ENCODE measurements around the gene DCST1.
A peak's percentile ranks its signal among the peaks of the same experiment; 100 is the strongest.
"Not testable (repeated sequence)": the region's sequence is repeated elsewhere in the genome, so short reads cannot be mapped to it uniquely, and the experiment has no call there.

Gene DCST1

GRCh38 chr1:155033524-155033923 is at the start of gene DCST1, which contains the start of gene DCST2:
TSS of gene DCST1 (plus strand) at chr1:155033824. CDS start at chr1:155034037, 213 bp downstream.
TSS of gene DCST2 (minus strand) at chr1:155033781. CDS start at chr1:155033701, 80 bp downstream.
- Mint-ChIP-seq H3K27ac (no peak within 1 kb of the TSS), H3K4me3 (no peak within 1 kb of the TSS), H3K4me1 (no peaks in the 10 kb centered on the region), H3K36me3 (no peaks in the 10 kb centered on the region), H3K27me3 (peaks cover 70% of the 10 kb centered on the region), H3K9me3 (no peaks in the 10 kb centered on the region)
- no peak for DNase-seq
- CTCF ChIA-PET = interaction anchor here (1.0 to 1.8 kb wide), 2 partner anchors 14 to 16 kb away, joined by 3 to 6 read pairs; no protein-coding TSS in a partner anchor

- not testable (repeated sequence) for H3K27ac Mint-ChIP-seq, H3K4me3 Mint-ChIP-seq, H3K9me3 Mint-ChIP-seq, H3K27me3 Mint-ChIP-seq, DNase-seq
- peaks cover 17% of the 10 kb centered on the region for H3K36me3 Mint-ChIP-seq
- H3K4me1 Mint-ChIP-seq = peaks cover 25% of the 10 kb centered on the region
- CTCF ChIA-PET = interaction anchor here (1.4 to 2.5 kb wide), 3 partner anchors 13 to 30 kb away, joined by 3 to 15 read pairs (median 14); no protein-coding TSS in a partner anchor
These were observed 46.9 kb upstream of the DCST1 start for GRCh38 chr1:154986736-154987135.

- Mint-ChIP-seq H3K27me3 (no peaks in the 10 kb centered on the region), H3K4me3 (no peak overlapping the region), H3K36me3 (peaks cover 16% of the 10 kb centered on the region), H3K27ac (peak overlapping the region; percentile 28), H3K4me1 (peaks cover 23% of the 10 kb centered on the region), H3K9me3 (no peaks in the 10 kb centered on the region)
- CTCF ChIA-PET = interaction anchor here (1.4 to 2.5 kb wide), 6 partner anchors 13 to 73 kb away, joined by 3 to 15 read pairs (median 6); partner anchors contain the start of gene ADAM15
- DNase-seq = no peak
These were observed 46.3 kb upstream of the DCST1 start for GRCh38 chr1:154987326-154987725.

GRCh38 chr1:154988058-154988954 is 45.3 kb upstream of the DCST1 start:
- Mint-ChIP-seq H3K27ac (peak overlapping the region; percentile 45), H3K27me3 (no peaks in the 10 kb centered on the region), H3K9me3 (no peaks in the 10 kb centered on the region), H3K4me3 (no peak overlapping the region), H3K36me3 (peaks cover 15% of the 10 kb centered on the region), H3K4me1 (peaks cover 23% of the 10 kb centered on the region)
- CTCF ChIA-PET = interaction anchor here (1.4 to 2.5 kb wide), 5 partner anchors 12 to 72 kb away, joined by 4 to 15 read pairs (median 7); partner anchors contain the start of gene ADAM15
- peak; percentile 44 for DNase-seq

GRCh38 chr1:154989195-154989860 is 44.3 kb upstream of the DCST1 start:
- H3K27ac Mint-ChIP-seq = no peak overlapping the region
- CTCF ChIA-PET = interaction anchor here (1.4 to 2.5 kb wide), 2 partner anchors 11 to 28 kb away, joined by 4 to 15 read pairs; no protein-coding TSS in a partner anchor
- H3K4me3 Mint-ChIP-seq = no peak overlapping the region
- H3K9me3 Mint-ChIP-seq = no peaks in the 10 kb centered on the region
- peaks cover 18% of the 10 kb centered on the region for H3K4me1 Mint-ChIP-seq
- no peak for DNase-seq
- H3K36me3 Mint-ChIP-seq = peaks cover 15% of the 10 kb centered on the region
- H3K27me3 Mint-ChIP-seq = no peaks in the 10 kb centered on the region

GRCh38 chr1:154990276-154990675 is 43.3 kb upstream of the DCST1 start:
- CTCF ChIA-PET = interaction anchor here (1.0 to 1.4 kb wide), 2 partner anchors 27 to 83 kb away, joined by 3 to 4 read pairs; no protein-coding TSS in a partner anchor
- no peaks in the 10 kb centered on the region for H3K27me3 Mint-ChIP-seq
- H3K9me3 Mint-ChIP-seq = no peaks in the 10 kb centered on the region
- H3K4me1 Mint-ChIP-seq = peaks cover 15% of the 10 kb centered on the region
- H3K4me3 Mint-ChIP-seq = no peak overlapping the region
- DNase-seq = no peak
- H3K36me3 Mint-ChIP-seq = peaks cover 15% of the 10 kb centered on the region
- H3K27ac Mint-ChIP-seq = no peak overlapping the region

GRCh38 chr1:154992721-154993571 is 40.7 kb upstream of the DCST1 start:
- no peaks in the 10 kb centered on the region for H3K27me3 Mint-ChIP-seq
- DNase-seq = no peak
- no peak overlapping the region for H3K27ac Mint-ChIP-seq
- H3K9me3 Mint-ChIP-seq = no peaks in the 10 kb centered on the region
- peaks cover 27% of the 10 kb centered on the region for H3K4me1 Mint-ChIP-seq
- no peak overlapping the region for H3K4me3 Mint-ChIP-seq
- H3K36me3 Mint-ChIP-seq = peaks cover 14% of the 10 kb centered on the region
- CTCF ChIA-PET = interaction anchor here (1.1 to 8.8 kb wide), 5 partner anchors 9 to 214 kb away, joined by 3 to 72 read pairs (median 6); partner anchors contain the start of gene FLAD1

- CTCF ChIA-PET = interaction anchor here (0.6 to 8.8 kb wide), 10 partner anchors 10 to 213 kb away, joined by 3 to 72 read pairs (median 4); partner anchors contain the start of genes FLAD1 and PBXIP1
- Mint-ChIP-seq H3K27me3 (no peaks in the 10 kb centered on the region), H3K36me3 (peaks cover 8% of the 10 kb centered on the region), H3K4me3 (no peak within 1 kb of the TSS), H3K27ac (no peak within 1 kb of the TSS), H3K4me1 (peaks cover 28% of the 10 kb centered on the region), H3K9me3 (no peaks in the 10 kb centered on the region)
- DNase-seq = no peak
These were observed 39.9 kb upstream of the DCST1 start, which contains the start of gene LENEP for GRCh38 chr1:154993572-154994268. TSS of gene LENEP (plus strand) at chr1:154993586. CDS start at chr1:154993608, 22 bp downstream.

- CTCF ChIA-PET = interaction anchor here (0.6 to 8.8 kb wide), 10 partner anchors 10 to 213 kb away, joined by 3 to 72 read pairs (median 3); partner anchors contain the start of genes FLAD1 and PBXIP1
- no peak for DNase-seq
- peaks cover 4% of the 10 kb centered on the region for H3K27me3 Mint-ChIP-seq
- H3K9me3 Mint-ChIP-seq = no peaks in the 10 kb centered on the region
- H3K27ac Mint-ChIP-seq = no peak overlapping the region
- no peak overlapping the region for H3K4me3 Mint-ChIP-seq
- peaks cover 4% of the 10 kb centered on the region for H3K36me3 Mint-ChIP-seq
- peaks cover 30% of the 10 kb centered on the region for H3K4me1 Mint-ChIP-seq
These were observed 39.4 kb upstream of the DCST1 start for GRCh38 chr1:154994269-154994587.

GRCh38 chr1:154994591-154994990 is 39.0 kb upstream of the DCST1 start:
- CTCF ChIA-PET = interaction anchor here (0.6 to 8.8 kb wide), 10 partner anchors 10 to 212 kb away, joined by 3 to 72 read pairs (median 4); partner anchors contain the start of genes FLAD1, PBXIP1 and PYGO2
- Mint-ChIP-seq H3K27ac (no peak overlapping the region), H3K27me3 (peaks cover 4% of the 10 kb centered on the region)

GRCh38 chr1:154995301-154995983 is 38.2 kb upstream of the DCST1 start:
- not testable (repeated sequence) for H3K27ac Mint-ChIP-seq, H3K27me3 Mint-ChIP-seq, H3K9me3 Mint-ChIP-seq, H3K36me3 Mint-ChIP-seq, H3K4me3 Mint-ChIP-seq
- CTCF ChIA-PET = interaction anchor here (1.0 to 8.8 kb wide), 9 partner anchors 11 to 117 kb away, joined by 3 to 72 read pairs (median 5); partner anchors contain the start of genes FLAD1 and PYGO2
- H3K4me1 Mint-ChIP-seq = peaks cover 38% of the 10 kb centered on the region
- DNase-seq = peak; percentile 46

More at GRCh38 chr1:154994591-154994990, 39.0 kb upstream of the DCST1 start:
- Mint-ChIP-seq H3K36me3 (peaks cover 2% of the 10 kb centered on the region), H3K9me3 (no peaks in the 10 kb centered on the region), H3K4me3 (no peak overlapping the region), H3K4me1 (peaks cover 32% of the 10 kb centered on the region)
- DNase-seq = no peak

All from activated naive CD4-positive, alpha-beta T cell treated with anti-CD3 and anti-CD28 coated beads, Interleukin-2, amount 10 ng/mL, durations not matched to agents 7 days and 5 days (primary cell).